Astrocyte of the cerebellum (primary cell): ENCODE measurements around the gene RALY.
"Not testable (repeated sequence)": the region's sequence is repeated elsewhere in the genome, so short reads cannot be mapped to it uniquely, and the experiment has no call there.

Experiments used
- DNase-seq: peaks from one replicate; pipeline ENCODE4 v3.0.0-alpha.2; 2011; ENCODE audit warnings: low read depth
- H3K4me3 ChIP-seq: 2 replicates; pipeline ENCODE4 v1.5.1; 2011; ENCODE audit warnings: mild to moderate bottlenecking, low read depth, low read length, moderate library complexity
- CTCF ChIP-seq: IDR thresholded peaks from 2 replicates; pipeline ENCODE4 v1.5.1; 2012; ENCODE audit warnings: low read length, low read depth, moderate library complexity, mild to moderate bottlenecking; ENCODE audit errors: missing control alignments
- in situ Hi-C: cut with HindIII; loops from 2 replicates; pipeline ENCODE4 v1.10.0; 2017; ENCODE audit warnings: low sequenced_read_pairs

Gene RALY

GRCh38 chr20:34023937-34024722 is 30.4 kb downstream of the RALY start:
- no peak for DNase-seq
- no peak for TF ChIP-seq CTCF
- in situ Hi-C loops, result loop anchor here (5.0 kb wide), 1 partner anchor 42 kb away; no protein-coding TSS in a partner anchor
- H3K4me3 ChIP-seq, result no peak overlapping the region

GRCh38 chr20:34024723-34025351 is 31.1 kb downstream of the RALY start:
- TF ChIP-seq CTCF, result no peak
- in situ Hi-C loops, result loop anchor here (5.0 kb wide), 1 partner anchor 43 kb away; no protein-coding TSS in a partner anchor

GRCh38 chr20:34028013-34028412 is 34.3 kb downstream of the RALY start:
- DNase-seq, in situ Hi-C loops, H3K4me3 ChIP-seq: not testable (repeated sequence)

More at GRCh38 chr20:34024723-34025351, 31.1 kb downstream of the RALY start:
- H3K4me3 ChIP-seq, result no peak overlapping the region
- DNase-seq, result no peak

GRCh38 chr20:34029415-34029814 is 35.7 kb downstream of the RALY start:
- in situ Hi-C loops, result no loop called here
- no peak for TF ChIP-seq CTCF
- DNase-seq, result no peak

GRCh38 chr20:34030456-34030855 is 36.7 kb downstream of the RALY start:
- in situ Hi-C loops, result no loop called here
- TF ChIP-seq CTCF, result no peak

More at GRCh38 chr20:34029415-34029814, 35.7 kb downstream of the RALY start:
- H3K4me3 ChIP-seq, result no peak overlapping the region

GRCh38 chr20:34033903-34034302 is 40.2 kb downstream of the RALY start:
- in situ Hi-C loops, result no loop called here
- no peak overlapping the region for H3K4me3 ChIP-seq
- TF ChIP-seq CTCF, result no peak
- DNase-seq, result no peak

More at GRCh38 chr20:34030456-34030855, 36.7 kb downstream of the RALY start:
- no peak for DNase-seq
- H3K4me3 ChIP-seq, result no peak overlapping the region

GRCh38 chr20:34037121-34037520 is 43.4 kb downstream of the RALY start:
- no peak for DNase-seq
- TF ChIP-seq CTCF, result no peak
- in situ Hi-C loops, result no loop called here
- H3K4me3 ChIP-seq, result no peak overlapping the region
